H9 (cell line): ENCODE data around the gene IFNGR1. TPM values are rescaled to one million over a fixed set of nuclear protein-coding genes. Genes with fewer than 3 reads are reported as not detected.

ENCODE experiments used
- DNase-seq: peaks from one replicate; pipeline ENCODE4 v3.0.0-alpha.2; 2017
- H2AFZ ChIP-seq: one replicate; pipeline ENCODE4 v1.6.1; 2013; ENCODE audit warnings: mild to moderate bottlenecking, low read length, control low read depth, moderate library complexity
- H2AK5ac ChIP-seq: 2 replicates; pipeline ENCODE4 v1.6.1; 2013; ENCODE audit warnings: low read length, control low read depth, mixed read lengths; ENCODE audit not compliant: insufficient read length
- H2BK120ac ChIP-seq: one replicate; pipeline ENCODE4 v1.6.1; 2013; ENCODE audit warnings: low read depth, mild to moderate bottlenecking, low read length, control low read depth, inconsistent platforms; ENCODE audit not compliant: poor library complexity, severe bottlenecking
- H2BK12ac ChIP-seq: 2 replicates; pipeline ENCODE4 v1.6.1; 2013; ENCODE audit warnings: low read length, control low read depth, mixed read lengths, low read depth; ENCODE audit not compliant: insufficient read length
- H2BK15ac ChIP-seq: 2 replicates; pipeline ENCODE4 v1.6.1; 2013; ENCODE audit warnings: low read depth, low read length, control low read depth
- H2BK20ac ChIP-seq: one replicate; pipeline ENCODE4 v1.6.1; 2013; ENCODE audit warnings: low read depth, mild to moderate bottlenecking, low read length, control low read depth, inconsistent platforms; ENCODE audit not compliant: poor library complexity, severe bottlenecking
- H2BK5ac ChIP-seq: 2 replicates; pipeline ENCODE4 v1.6.1; 2013; ENCODE audit warnings: low read length, control low read depth, mixed read lengths; ENCODE audit not compliant: insufficient read length
- H3K14ac ChIP-seq: 2 replicates; pipeline ENCODE4 v1.6.1; 2013; ENCODE audit warnings: low read length, control low read depth; ENCODE audit not compliant: insufficient read depth
- H3K18ac ChIP-seq: 2 replicates; pipeline ENCODE4 v1.6.1; 2013; ENCODE audit warnings: low read depth, mild to moderate bottlenecking, mixed read lengths, low read length, control low read depth; ENCODE audit not compliant: insufficient read length
- H3K23ac ChIP-seq: 2 replicates; pipeline ENCODE4 v1.6.1; 2013; ENCODE audit warnings: low read length, control low read depth, mixed read lengths, low read depth; ENCODE audit not compliant: insufficient read length
- H3K23me2 ChIP-seq: 2 replicates; pipeline ENCODE4 v1.6.1; 2013; ENCODE audit warnings: low read depth, mild to moderate bottlenecking, mixed read lengths, low read length, control low read depth; ENCODE audit not compliant: insufficient read length, poor library complexity, severe bottlenecking
- H3K27ac ChIP-seq: 2 replicates; pipeline ENCODE4 v1.5.1; 2013; ENCODE audit warnings: low read length, control low read depth, mixed read lengths, low read depth; ENCODE audit not compliant: insufficient read length
- H3K27me3 ChIP-seq: 2 replicates; pipeline ENCODE4 v1.6.1; 2013; ENCODE audit warnings: low read length, control low read depth, inconsistent platforms; ENCODE audit not compliant: insufficient read depth
- H3K4ac ChIP-seq: 2 replicates; pipeline ENCODE4 v1.6.1; 2013; ENCODE audit warnings: low read depth, mild to moderate bottlenecking, control low read depth, inconsistent platforms, low read length, moderate library complexity
- H3K4me1 ChIP-seq: 2 replicates; pipeline ENCODE4 v1.6.1; 2013; ENCODE audit warnings: low read length, control low read depth, inconsistent platforms; ENCODE audit not compliant: insufficient read depth
- H3K4me2 ChIP-seq: 2 replicates; pipeline ENCODE4 v1.6.1; 2013; ENCODE audit warnings: low read length, control low read depth, mixed read lengths; ENCODE audit not compliant: insufficient read length, insufficient read depth
- H3K56ac ChIP-seq: 2 replicates; pipeline ENCODE4 v1.6.1; 2013; ENCODE audit warnings: low read depth, mild to moderate bottlenecking, mixed read lengths, low read length, control low read depth; ENCODE audit not compliant: insufficient read length
- H3K79me1 ChIP-seq: 2 replicates; pipeline ENCODE4 v1.6.1; 2013; ENCODE audit warnings: low read depth, mild to moderate bottlenecking, moderate library complexity, low read length, control low read depth, inconsistent platforms; ENCODE audit not compliant: insufficient read depth, poor library complexity, severe bottlenecking
- H3K79me2 ChIP-seq: 2 replicates; pipeline ENCODE4 v1.6.1; 2013; ENCODE audit warnings: low read length, control low read depth, inconsistent platforms; ENCODE audit not compliant: insufficient read depth
- H3K9ac ChIP-seq: 2 replicates; pipeline ENCODE4 v1.6.1; 2013; ENCODE audit warnings: low read length, control low read depth, mixed read lengths; ENCODE audit not compliant: insufficient read length; ENCODE audit errors: extremely low read depth
- H3K9me3 ChIP-seq: one replicate; pipeline ENCODE4 v1.6.1; 2013; ENCODE audit warnings: low read depth, low read length, inconsistent platforms; ENCODE audit not compliant: control insufficient read depth
- H3T11ph ChIP-seq: one replicate; pipeline ENCODE4 v1.6.1; 2013; ENCODE audit warnings: mild to moderate bottlenecking, low read length, control low read depth, inconsistent platforms
- H4K20me1 ChIP-seq: one replicate; pipeline ENCODE4 v1.6.1; 2013; ENCODE audit not compliant: control insufficient read depth, insufficient read length, insufficient read depth
- H4K5ac ChIP-seq: 2 replicates; pipeline ENCODE4 v1.6.1; 2013; ENCODE audit warnings: low read depth, mild to moderate bottlenecking, mixed read lengths, low read length, control low read depth; ENCODE audit not compliant: insufficient read length
- H4K8ac ChIP-seq: replicated peaks from 2 replicates; pipeline ENCODE4 v1.6.1; 2013; ENCODE audit warnings: low read length, control low read depth, mixed read lengths, low read depth; ENCODE audit not compliant: insufficient read length
- H4K91ac ChIP-seq: 2 replicates; pipeline ENCODE4 v1.6.1; 2013; ENCODE audit warnings: low read depth, mild to moderate bottlenecking, moderate library complexity, mixed read lengths, low read length, control low read depth; ENCODE audit not compliant: insufficient read length
- H3K27ac Mint-ChIP-seq, 3 experiments: 2 replicates in 2 of 3; 3 replicates in 1 of 3; pipeline ENCODE4 v1.8.0; 2020 to 2021; ENCODE audit warnings: mixed read lengths in 3 of 3, mild to moderate bottlenecking in 1 of 3, moderate library complexity in 1 of 3
- H3K27me3 Mint-ChIP-seq: 2 replicates; pipeline ENCODE4 v1.8.0; 2021; ENCODE audit warnings: low read depth, mild to moderate bottlenecking, moderate library complexity, mixed read lengths
- H3K36me3 Mint-ChIP-seq, 3 experiments: 2 replicates in 2 of 3; 3 replicates in 1 of 3; pipeline ENCODE4 v1.8.0; 2020 to 2021; ENCODE audit warnings: low read depth in 3 of 3, mixed read lengths in 3 of 3; ENCODE audit not compliant: insufficient read depth in 1 of 3
- H3K4me1 Mint-ChIP-seq, 2 experiments: 2 replicates each; pipeline ENCODE4 v1.8.0; 2020; ENCODE audit warnings: mixed read lengths in 2 of 2
- H3K4me3 Mint-ChIP-seq, 2 experiments: 2 replicates in 1 of 2; 3 replicates in 1 of 2; pipeline ENCODE4 v1.8.0; 2020 to 2021; ENCODE audit warnings: mild to moderate bottlenecking in 2 of 2, mixed read lengths in 2 of 2, moderate library complexity in 1 of 2
- H3K9me3 Mint-ChIP-seq, 2 experiments: 2 replicates in 1 of 2; 3 replicates in 1 of 2; pipeline ENCODE4 v1.8.0; 2020; ENCODE audit warnings: mild to moderate bottlenecking in 2 of 2, mixed read lengths in 2 of 2, moderate library complexity in 1 of 2
- WGBS: extraction: QIAGEN DNeasy Blood & Tissue Kit; methylation state at CpG from one replicate; pipeline ENCODE4 v1.1.7; 2013; ENCODE audit warnings: missing lambda C conversion rate, low lambda C conversion rate, mixed read lengths; ENCODE audit not compliant: insufficient read length; ENCODE audit errors: extremely low coverage; 5-methylcytosine and 5-hydroxymethylcytosine counted together
- total RNA-seq: library from RNA; stranded (reverse); gene quantifications from 2 replicates; pipeline ENCODE4 v1.2.1, GENCODE V29; 2021
- TF ChIP-seq, protein P1 (sequence below): fragments of 200-600 bp; sonication (generic); conservative IDR thresholded peaks from 3 replicates; pipeline ENCODE4 v1.8.0; 2021; ENCODE audit warnings: antibody characterized with exemption, mild to moderate bottlenecking

IFNGR1 gene
- total RNA-seq, 1 experiment from 2014 or later, result 32.2 TPM

DNA sequence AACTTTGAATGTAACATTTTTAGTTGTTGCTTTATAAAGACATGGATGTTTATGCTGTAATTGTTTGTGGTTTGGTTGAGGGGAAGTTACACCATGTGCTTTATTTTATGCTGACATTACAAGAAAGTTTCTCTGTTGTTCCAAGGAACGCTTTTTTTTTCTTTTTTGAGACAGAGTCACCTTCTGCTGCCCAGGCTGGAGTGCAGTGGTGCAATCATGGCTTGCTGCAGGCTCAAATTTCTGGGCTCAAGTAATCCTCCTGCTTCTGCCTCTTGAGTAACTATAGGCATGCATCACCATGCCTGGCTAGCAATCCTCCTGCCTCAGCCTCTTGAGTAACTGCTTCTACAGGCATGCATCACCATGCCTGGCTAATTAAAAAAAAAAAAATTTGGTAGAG lies 21.0 kb upstream of the IFNGR1 start:
- H2BK5ac ChIP-seq, result no peak overlapping the region
- no peak overlapping the region for H2AFZ ChIP-seq
- Mint-ChIP-seq H3K4me3 (no peak overlapping the region), H3K27ac (no peak overlapping the region), H3K9me3 (peaks cover 5 to 8% of the 10 kb centered on the region in 2 experiments; a peak in 4 of 5 replicates), H3K27me3 (no peaks in the 10 kb centered on the region; the same call in 1 of the 2 replicates), H3K4me1 (peaks cover 0 to 5% of the 10 kb centered on the region in 2 experiments; a peak in 2 of 4 replicates), H3K36me3 (peaks cover 2 to 15% (median 6%) of the 10 kb centered on the region in 3 experiments; a peak in 6 of 7 replicates)
- no peak overlapping the region for H3K23ac ChIP-seq
- H3K27me3 ChIP-seq, result no peaks in the 10 kb centered on the region
- no peak overlapping the region for H3K27ac ChIP-seq
- H2BK20ac ChIP-seq, result no peak overlapping the region
- H3K18ac ChIP-seq, result no peak overlapping the region
- no peak overlapping the region for H3K4ac ChIP-seq
- H3K14ac ChIP-seq, result no peak overlapping the region
- WGBS, result no CpG with 5 or more reads among the region's 1 CpG
- no peak overlapping the region for H3K9ac ChIP-seq
- H3K9me3 ChIP-seq, result no peaks in the 10 kb centered on the region
- no peak overlapping the region for H3T11ph ChIP-seq
- no peaks in the 10 kb centered on the region for H3K23me2 ChIP-seq
- H3K4me2 ChIP-seq, result no peak overlapping the region
- no peak overlapping the region for H3K56ac ChIP-seq
- no peak for DNase-seq
- no peaks in the 10 kb centered on the region for H4K20me1 ChIP-seq
- H3K79me2 ChIP-seq, result no peaks in the 10 kb centered on the region
- no peaks in the 10 kb centered on the region for H3K79me1 ChIP-seq
- no peak overlapping the region for H2BK120ac ChIP-seq
- H4K8ac ChIP-seq, result no peak overlapping the region
- no peaks in the 10 kb centered on the region for H3K4me1 ChIP-seq
- no peak overlapping the region for H4K5ac ChIP-seq
- no peak overlapping the region for H4K91ac ChIP-seq
- no peak overlapping the region for H2BK12ac ChIP-seq
- TF ChIP-seq, protein P1, sequence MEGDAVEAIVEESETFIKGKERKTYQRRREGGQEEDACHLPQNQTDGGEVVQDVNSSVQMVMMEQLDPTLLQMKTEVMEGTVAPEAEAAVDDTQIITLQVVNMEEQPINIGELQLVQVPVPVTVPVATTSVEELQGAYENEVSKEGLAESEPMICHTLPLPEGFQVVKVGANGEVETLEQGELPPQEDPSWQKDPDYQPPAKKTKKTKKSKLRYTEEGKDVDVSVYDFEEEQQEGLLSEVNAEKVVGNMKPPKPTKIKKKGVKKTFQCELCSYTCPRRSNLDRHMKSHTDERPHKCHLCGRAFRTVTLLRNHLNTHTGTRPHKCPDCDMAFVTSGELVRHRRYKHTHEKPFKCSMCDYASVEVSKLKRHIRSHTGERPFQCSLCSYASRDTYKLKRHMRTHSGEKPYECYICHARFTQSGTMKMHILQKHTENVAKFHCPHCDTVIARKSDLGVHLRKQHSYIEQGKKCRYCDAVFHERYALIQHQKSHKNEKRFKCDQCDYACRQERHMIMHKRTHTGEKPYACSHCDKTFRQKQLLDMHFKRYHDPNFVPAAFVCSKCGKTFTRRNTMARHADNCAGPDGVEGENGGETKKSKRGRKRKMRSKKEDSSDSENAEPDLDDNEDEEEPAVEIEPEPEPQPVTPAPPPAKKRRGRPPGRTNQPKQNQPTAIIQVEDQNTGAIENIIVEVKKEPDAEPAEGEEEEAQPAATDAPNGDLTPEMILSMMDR, result no peak
- no peak overlapping the region for H2BK15ac ChIP-seq
- H2AK5ac ChIP-seq, result no peak overlapping the region
